PFSK-1 (cell line): ENCODE results near the gene SLC22A6.

ENCODE experiments used
- FOXP2 ChIP-seq: optimal IDR thresholded peaks from 2 replicates; pipeline ENCODE3; 2011; ENCODE audit warnings: borderline replicate concordance, control low read depth, inconsistent platforms; ENCODE audit not compliant: insufficient read depth; ENCODE audit errors: extremely low read length, extremely low read depth
- POLR2AphosphoS5 ChIP-seq: IDR thresholded peaks from 2 replicates; pipeline ENCODE4 v1.6.1; 2012; ENCODE audit warnings: low read depth, mild to moderate bottlenecking, control low read depth, low read length, moderate library complexity
- REST ChIP-seq, 2 experiments: IDR thresholded peaks; 2 replicates each; pipeline versions ENCODE4 v1.6.1 to v1.8.0; 2011 to 2012; ENCODE audit warnings: low read depth in 2 of 2, low read length in 2 of 2, control low read depth in 1 of 2, inconsistent platforms in 1 of 2, mild to moderate bottlenecking in 1 of 2, moderate library complexity in 1 of 2; ENCODE audit not compliant: insufficient read depth in 1 of 2
- SIN3A ChIP-seq: IDR thresholded peaks from 2 replicates; pipeline ENCODE4 v1.6.1; 2012; ENCODE audit warnings: mild to moderate bottlenecking, low read length, moderate library complexity, borderline replicate concordance; ENCODE audit not compliant: insufficient read depth
- TAF1 ChIP-seq: IDR thresholded peaks from 2 replicates; pipeline ENCODE4 v1.6.1; 2012; ENCODE audit warnings: low read length, control low read depth, borderline replicate concordance; ENCODE audit not compliant: insufficient read depth

Gene SLC22A6

GRCh38 chr11:62965574-62965973, 19.2 kb downstream of the SLC22A6 start:
- TF ChIP-seq REST (IDR thresholded peaks at IDR 0.05; ENCODE audit: insufficient read depth in 1 of 2, low read depth in 2 of 2, low read length in 2 of 2) = no peak
- TF ChIP-seq SIN3A = no peak
- TF ChIP-seq POLR2AphosphoS5 = no peak
- TF ChIP-seq TAF1 = no peak
- no peak for TF ChIP-seq FOXP2

- no peak for TF ChIP-seq TAF1
- TF ChIP-seq REST (IDR thresholded peaks at IDR 0.05; ENCODE audit: insufficient read depth in 1 of 2, low read depth in 2 of 2, low read length in 2 of 2) = no peak
- no peak for TF ChIP-seq FOXP2
- no peak for TF ChIP-seq POLR2AphosphoS5
- no peak for TF ChIP-seq SIN3A
Measured at GRCh38 chr11:62962391-62962790, 22.4 kb downstream of the SLC22A6 start.

- TF ChIP-seq TAF1 = no peak
- TF ChIP-seq SIN3A = no peak
- TF ChIP-seq POLR2AphosphoS5 = no peak
- no peak for TF ChIP-seq REST (IDR thresholded peaks at IDR 0.05; ENCODE audit: insufficient read depth in 1 of 2, low read depth in 2 of 2, low read length in 2 of 2)
Measured at GRCh38 chr11:62961017-62961570, 23.7 kb downstream of the SLC22A6 start.

- TF ChIP-seq REST (IDR thresholded peaks at IDR 0.05; ENCODE audit: insufficient read depth in 1 of 2, low read depth in 2 of 2, low read length in 2 of 2) = no peak
Measured at GRCh38 chr11:62959422-62959980, 25.3 kb downstream of the SLC22A6 start.
